ENCODE data around the gene FLRT1.

DNA sequence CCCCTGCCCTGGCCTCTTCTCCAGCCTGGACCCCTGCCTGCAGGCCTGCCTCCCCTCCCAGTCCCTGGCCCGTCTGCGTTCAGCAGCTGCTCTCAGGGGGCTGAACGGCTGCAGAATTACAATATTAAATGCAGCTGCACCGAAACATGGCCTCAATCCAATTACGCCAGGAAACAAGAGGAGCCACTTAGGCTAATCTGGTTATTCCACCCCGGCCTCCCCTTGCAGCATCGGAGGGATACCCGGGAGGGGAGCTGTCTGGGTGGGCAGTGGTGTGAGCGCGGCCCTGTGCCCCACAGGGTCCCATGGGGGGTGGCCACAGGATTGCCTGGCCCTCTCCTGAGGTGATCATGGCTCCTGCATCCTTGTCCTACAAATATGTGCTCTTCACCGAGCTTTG is 42.6 kb downstream of the FLRT1 start:
- TF ChIP-seq, protein P1, sequence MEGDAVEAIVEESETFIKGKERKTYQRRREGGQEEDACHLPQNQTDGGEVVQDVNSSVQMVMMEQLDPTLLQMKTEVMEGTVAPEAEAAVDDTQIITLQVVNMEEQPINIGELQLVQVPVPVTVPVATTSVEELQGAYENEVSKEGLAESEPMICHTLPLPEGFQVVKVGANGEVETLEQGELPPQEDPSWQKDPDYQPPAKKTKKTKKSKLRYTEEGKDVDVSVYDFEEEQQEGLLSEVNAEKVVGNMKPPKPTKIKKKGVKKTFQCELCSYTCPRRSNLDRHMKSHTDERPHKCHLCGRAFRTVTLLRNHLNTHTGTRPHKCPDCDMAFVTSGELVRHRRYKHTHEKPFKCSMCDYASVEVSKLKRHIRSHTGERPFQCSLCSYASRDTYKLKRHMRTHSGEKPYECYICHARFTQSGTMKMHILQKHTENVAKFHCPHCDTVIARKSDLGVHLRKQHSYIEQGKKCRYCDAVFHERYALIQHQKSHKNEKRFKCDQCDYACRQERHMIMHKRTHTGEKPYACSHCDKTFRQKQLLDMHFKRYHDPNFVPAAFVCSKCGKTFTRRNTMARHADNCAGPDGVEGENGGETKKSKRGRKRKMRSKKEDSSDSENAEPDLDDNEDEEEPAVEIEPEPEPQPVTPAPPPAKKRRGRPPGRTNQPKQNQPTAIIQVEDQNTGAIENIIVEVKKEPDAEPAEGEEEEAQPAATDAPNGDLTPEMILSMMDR (IDR thresholded peaks at IDR 0.05) = no peak
- TF ChIP-seq EP300 (IDR thresholded peaks at IDR 0.05; ENCODE audit: low read depth) = no peak
